GM23248 (cell line): ENCODE data around the gene LDLRAD4. TPM values are rescaled to one million over a fixed set of nuclear protein-coding genes. Genes with fewer than 3 reads are reported as not detected.
"Not testable (repeated sequence)": the region's sequence is repeated elsewhere in the genome, so short reads cannot be mapped to it uniquely, and the experiment has no call there.

Experiments used
- DNase-seq: peaks from one replicate; pipeline ENCODE4 v3.0.0-alpha.2; 2015
- H2AFZ ChIP-seq: fragments of 200-600 bp; sonication (generic); 2 replicates; pipeline ENCODE4 v1.6.1; 2016; ENCODE audit warnings: antibody characterized with exemption
- H3F3A ChIP-seq: fragments of 200-600 bp; sonication (generic); 2 replicates; pipeline ENCODE4 v1.6.1; 2016; ENCODE audit warnings: mild to moderate bottlenecking, antibody characterized with exemption, mixed run types; ENCODE audit not compliant: insufficient read depth
- H3K27ac ChIP-seq: fragments of 200-600 bp; sonication (generic); 2 replicates; pipeline ENCODE4 v1.5.1; 2016; ENCODE audit warnings: mild to moderate bottlenecking
- H3K27me3 ChIP-seq: fragments of 200-600 bp; sonication (generic); replicated peaks from 2 replicates; pipeline ENCODE4 v1.6.1; 2016; ENCODE audit warnings: mild to moderate bottlenecking; ENCODE audit not compliant: insufficient read depth
- H3K36me3 ChIP-seq: fragments of 200-600 bp; sonication (generic); 2 replicates; pipeline ENCODE4 v1.6.1; 2016; ENCODE audit warnings: low read depth, mild to moderate bottlenecking
- H3K4me1 ChIP-seq: fragments of 200-600 bp; sonication (generic); 2 replicates; pipeline ENCODE4 v1.6.1; 2016; ENCODE audit warnings: mild to moderate bottlenecking; ENCODE audit not compliant: insufficient read depth
- H3K4me2 ChIP-seq: fragments of 200-600 bp; sonication (generic); one replicate; pipeline ENCODE4 v1.6.1; 2016; ENCODE audit warnings: mild to moderate bottlenecking; ENCODE audit not compliant: unreplicated experiment
- H3K4me3 ChIP-seq: fragments of 200-600 bp; sonication (generic); 2 replicates; pipeline ENCODE4 v1.5.1; 2016; ENCODE audit warnings: mild to moderate bottlenecking
- H3K79me2 ChIP-seq: fragments of 200-600 bp; sonication (generic); 2 replicates; pipeline ENCODE4 v1.6.1; 2016; ENCODE audit warnings: mild to moderate bottlenecking; ENCODE audit not compliant: insufficient read depth
- H3K9ac ChIP-seq: fragments of 200-600 bp; sonication (generic); 2 replicates; pipeline ENCODE4 v1.6.1; 2016; ENCODE audit warnings: mild to moderate bottlenecking
- H3K9me2 ChIP-seq: fragments of 200-600 bp; sonication (generic); 2 replicates; pipeline ENCODE4 v1.6.1; 2016; ENCODE audit warnings: mixed run types, mild to moderate bottlenecking, moderate library complexity; ENCODE audit not compliant: insufficient read depth
- H3K9me3 ChIP-seq: fragments of 200-600 bp; sonication (generic); one replicate; pipeline ENCODE4 v1.6.1; 2017; ENCODE audit warnings: low read depth
- H4K20me1 ChIP-seq: fragments of 200-600 bp; sonication (generic); 2 replicates; pipeline ENCODE4 v1.6.0; 2016; ENCODE audit not compliant: insufficient read depth
- EZH2 ChIP-seq: fragments of 200-600 bp; sonication (generic); IDR thresholded peaks from 2 replicates; pipeline ENCODE4 v1.6.1; 2018; ENCODE audit warnings: antibody characterized with exemption, mild to moderate bottlenecking; ENCODE audit not compliant: insufficient read depth, poor library complexity, severe bottlenecking
- EZH2phosphoT487 ChIP-seq: fragments of 200-600 bp; sonication (generic); IDR thresholded peaks from 2 replicates; pipeline ENCODE4 v1.6.1; 2018; ENCODE audit warnings: antibody characterized with exemption, moderate library complexity, mild to moderate bottlenecking, low read depth; ENCODE audit not compliant: insufficient read depth
- WGBS, 2 experiments: methylation state at CpG; one replicate each; pipeline ENCODE4 v1.1.6; 2015 to 2017; ENCODE audit warnings: low lambda C conversion rate in 2 of 2, low coverage in 1 of 2; ENCODE audit errors: missing lambda C conversion rate in 2 of 2; 5-methylcytosine and 5-hydroxymethylcytosine counted together
- in situ Hi-C: fragments of 300-500 bp; cut with MboI; formaldehyde crosslinking; loops from 2 replicates; pipeline ENCODE4 v1.15.0; 2020
- polyA plus RNA-seq: library from polyadenylated mRNA; unstranded; fragments of >200 nt; fragmentation: Nextera tagmentation; extraction: Ambion mirVana; gene quantifications from 2 replicates; pipeline ENCODE4 v1.2.1, GENCODE V29; 2016
- total RNA-seq: library from RNA; depleted of rRNA; stranded (reverse); fragments of >200 nt; shearing (Covaris generic); gene quantifications from 2 replicates; pipeline ENCODE4 v1.2.3, GENCODE V29; 2014

The LDLRAD4 gene
- total and polyA plus RNA-seq, 2 experiments from 2014 or later: not detected

GRCh38 chr18:13676471-13676870 lies 457.9 kb downstream of the LDLRAD4 start:
- Histone ChIP-seq H3F3A (peaks cover 26% of the 10 kb centered on the region), H3K9me3 (no peaks in the 10 kb centered on the region), H2AFZ (no peak overlapping the region), H3K4me3 (no peak overlapping the region), H3K36me3 (peaks cover 5% of the 10 kb centered on the region; the same call in 1 of the 2 replicates), H3K79me2 (peaks cover 60% of the 10 kb centered on the region), H3K4me1 (no peaks in the 10 kb centered on the region), H3K9me2 (no peaks in the 10 kb centered on the region), H3K9ac (no peak overlapping the region), H3K4me2 (no peak overlapping the region), H3K27me3 (no peaks in the 10 kb centered on the region), H3K27ac (no peak overlapping the region), H4K20me1 (0 out of 2 replicates have a peak, but pooled peaks cover 6% of the 10 kb centered on the region)
- in situ Hi-C loops: no loop called here
- DNase-seq: no peak
- TF ChIP-seq EZH2: no peak
- TF ChIP-seq EZH2phosphoT487: no peak
- WGBS, 2 experiments: 91 to 92% methylated on average over 6 of the region's 6 CpGs

DNA sequence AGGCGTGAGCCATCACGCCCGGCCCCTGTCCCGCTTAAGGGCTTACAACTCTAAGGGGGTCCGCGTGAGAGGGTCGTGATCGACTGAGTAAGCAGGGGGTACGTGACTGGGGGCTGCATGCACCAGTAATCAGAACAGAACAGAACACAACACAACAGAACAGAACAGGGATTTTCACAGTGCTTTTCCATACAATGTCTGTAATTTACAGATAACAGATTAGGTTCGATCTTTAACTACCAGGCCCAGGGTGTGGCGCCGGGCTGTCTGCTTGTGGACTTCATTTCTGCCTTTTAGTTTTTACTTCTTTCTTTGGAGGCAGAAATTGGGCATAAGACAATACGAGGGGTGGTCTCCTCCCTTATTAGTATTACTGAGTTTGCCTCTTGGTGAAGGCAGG lies 458.8 kb downstream of the LDLRAD4 start:
- H3K4me1 ChIP-seq, H3K27me3 ChIP-seq, H3K36me3 ChIP-seq, H4K20me1 ChIP-seq, H3K9ac ChIP-seq, in situ Hi-C loops, DNase-seq, H3K4me3 ChIP-seq, H3K9me2 ChIP-seq, H3K27ac ChIP-seq, H2AFZ ChIP-seq, H3K4me2 ChIP-seq, H3K9me3 ChIP-seq: not testable (repeated sequence)
- 97 to 98% methylated on average over 13 of the region's 13 CpGs for WGBS, 2 experiments
- Histone ChIP-seq H3K79me2 (peaks cover 63% of the 10 kb centered on the region), H3F3A (peaks cover 26% of the 10 kb centered on the region)

GRCh38 chr18:13680612-13681011 lies 462.1 kb downstream of the LDLRAD4 start:
- in situ Hi-C loops: loop anchor here (10.0 kb wide), 1 partner anchor 64 kb away; no protein-coding TSS in a partner anchor
- DNase-seq: no peak
- Histone ChIP-seq H4K20me1 (0 out of 2 replicates have a peak, but pooled peaks cover 8% of the 10 kb centered on the region), H3K27me3 (no peaks in the 10 kb centered on the region), H3K36me3 (peaks cover 7% of the 10 kb centered on the region; the same call in 1 of the 2 replicates), H3K4me1 (no peaks in the 10 kb centered on the region), H3K4me2 (no peak overlapping the region), H3K79me2 (peaks cover 94% of the 10 kb centered on the region), H3K9me3 (no peaks in the 10 kb centered on the region), H3F3A (peaks cover 10% of the 10 kb centered on the region), H3K9ac (no peak overlapping the region), H3K9me2 (no peaks in the 10 kb centered on the region), H3K27ac (no peak overlapping the region), H2AFZ (no peak overlapping the region), H3K4me3 (no peak overlapping the region)
- TF ChIP-seq EZH2 (no peak), EZH2phosphoT487 (no peak)
- WGBS, 2 experiments: 95 to 99% methylated on average over 5 of the region's 5 CpGs

DNA sequence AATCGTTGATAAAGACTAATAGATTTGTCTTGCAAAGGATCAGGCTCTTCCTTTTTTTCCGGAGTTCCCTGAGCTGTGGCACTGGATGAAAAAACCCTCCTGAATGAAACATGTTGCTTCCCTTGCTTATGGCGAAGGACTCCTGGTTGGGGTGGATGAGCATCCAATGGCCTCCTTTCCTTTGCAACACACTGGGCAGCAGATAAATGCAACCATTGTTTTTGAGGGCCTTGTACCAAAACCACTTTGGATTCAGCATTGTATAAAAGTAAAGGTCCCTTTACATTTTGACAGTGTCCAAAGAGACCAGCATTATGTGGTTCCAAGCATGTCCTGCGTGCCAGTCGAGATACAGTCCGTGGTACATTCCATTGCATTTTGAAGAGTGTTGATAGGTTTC lies 463.1 kb downstream of the LDLRAD4 start:
- in situ Hi-C loops: loop anchor here (10.0 kb wide), 1 partner anchor 63 kb away; no protein-coding TSS in a partner anchor

More for the DNA sequence above, 463.1 kb downstream of the LDLRAD4 start:
- Histone ChIP-seq H3K27ac (no peak overlapping the region), H3K9me2 (no peaks in the 10 kb centered on the region), H3K27me3 (no peaks in the 10 kb centered on the region), H3K4me1 (no peaks in the 10 kb centered on the region), H4K20me1 (0 out of 2 replicates have a peak, but pooled peaks cover 11% of the 10 kb centered on the region), H3F3A (peaks cover under 1% of the 10 kb centered on the region; the same call in 1 of the 2 replicates), H3K4me2 (no peak overlapping the region), H3K9ac (no peak overlapping the region), H3K36me3 (peaks cover 7% of the 10 kb centered on the region; the same call in 1 of the 2 replicates), H3K79me2 (peaks cover 98% of the 10 kb centered on the region), H3K4me3 (no peak overlapping the region), H3K9me3 (no peaks in the 10 kb centered on the region), H2AFZ (no peak overlapping the region)
- TF ChIP-seq EZH2phosphoT487 (no peak), EZH2 (no peak)
- no peak for DNase-seq
- 91 to 92% methylated on average over 6 of the region's 6 CpGs for WGBS, 2 experiments
